ENCODE data around the gene UACA.

The UACA gene, protein sequence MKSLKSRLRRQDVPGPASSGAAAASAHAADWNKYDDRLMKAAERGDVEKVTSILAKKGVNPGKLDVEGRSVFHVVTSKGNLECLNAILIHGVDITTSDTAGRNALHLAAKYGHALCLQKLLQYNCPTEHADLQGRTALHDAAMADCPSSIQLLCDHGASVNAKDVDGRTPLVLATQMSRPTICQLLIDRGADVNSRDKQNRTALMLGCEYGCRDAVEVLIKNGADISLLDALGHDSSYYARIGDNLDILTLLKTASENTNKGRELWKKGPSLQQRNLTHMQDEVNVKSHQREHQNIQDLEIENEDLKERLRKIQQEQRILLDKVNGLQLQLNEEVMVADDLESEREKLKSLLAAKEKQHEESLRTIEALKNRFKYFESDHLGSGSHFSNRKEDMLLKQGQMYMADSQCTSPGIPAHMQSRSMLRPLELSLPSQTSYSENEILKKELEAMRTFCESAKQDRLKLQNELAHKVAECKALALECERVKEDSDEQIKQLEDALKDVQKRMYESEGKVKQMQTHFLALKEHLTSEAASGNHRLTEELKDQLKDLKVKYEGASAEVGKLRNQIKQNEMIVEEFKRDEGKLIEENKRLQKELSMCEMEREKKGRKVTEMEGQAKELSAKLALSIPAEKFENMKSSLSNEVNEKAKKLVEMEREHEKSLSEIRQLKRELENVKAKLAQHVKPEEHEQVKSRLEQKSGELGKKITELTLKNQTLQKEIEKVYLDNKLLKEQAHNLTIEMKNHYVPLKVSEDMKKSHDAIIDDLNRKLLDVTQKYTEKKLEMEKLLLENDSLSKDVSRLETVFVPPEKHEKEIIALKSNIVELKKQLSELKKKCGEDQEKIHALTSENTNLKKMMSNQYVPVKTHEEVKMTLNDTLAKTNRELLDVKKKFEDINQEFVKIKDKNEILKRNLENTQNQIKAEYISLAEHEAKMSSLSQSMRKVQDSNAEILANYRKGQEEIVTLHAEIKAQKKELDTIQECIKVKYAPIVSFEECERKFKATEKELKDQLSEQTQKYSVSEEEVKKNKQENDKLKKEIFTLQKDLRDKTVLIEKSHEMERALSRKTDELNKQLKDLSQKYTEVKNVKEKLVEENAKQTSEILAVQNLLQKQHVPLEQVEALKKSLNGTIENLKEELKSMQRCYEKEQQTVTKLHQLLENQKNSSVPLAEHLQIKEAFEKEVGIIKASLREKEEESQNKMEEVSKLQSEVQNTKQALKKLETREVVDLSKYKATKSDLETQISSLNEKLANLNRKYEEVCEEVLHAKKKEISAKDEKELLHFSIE (N-terminal part only)

DNA sequence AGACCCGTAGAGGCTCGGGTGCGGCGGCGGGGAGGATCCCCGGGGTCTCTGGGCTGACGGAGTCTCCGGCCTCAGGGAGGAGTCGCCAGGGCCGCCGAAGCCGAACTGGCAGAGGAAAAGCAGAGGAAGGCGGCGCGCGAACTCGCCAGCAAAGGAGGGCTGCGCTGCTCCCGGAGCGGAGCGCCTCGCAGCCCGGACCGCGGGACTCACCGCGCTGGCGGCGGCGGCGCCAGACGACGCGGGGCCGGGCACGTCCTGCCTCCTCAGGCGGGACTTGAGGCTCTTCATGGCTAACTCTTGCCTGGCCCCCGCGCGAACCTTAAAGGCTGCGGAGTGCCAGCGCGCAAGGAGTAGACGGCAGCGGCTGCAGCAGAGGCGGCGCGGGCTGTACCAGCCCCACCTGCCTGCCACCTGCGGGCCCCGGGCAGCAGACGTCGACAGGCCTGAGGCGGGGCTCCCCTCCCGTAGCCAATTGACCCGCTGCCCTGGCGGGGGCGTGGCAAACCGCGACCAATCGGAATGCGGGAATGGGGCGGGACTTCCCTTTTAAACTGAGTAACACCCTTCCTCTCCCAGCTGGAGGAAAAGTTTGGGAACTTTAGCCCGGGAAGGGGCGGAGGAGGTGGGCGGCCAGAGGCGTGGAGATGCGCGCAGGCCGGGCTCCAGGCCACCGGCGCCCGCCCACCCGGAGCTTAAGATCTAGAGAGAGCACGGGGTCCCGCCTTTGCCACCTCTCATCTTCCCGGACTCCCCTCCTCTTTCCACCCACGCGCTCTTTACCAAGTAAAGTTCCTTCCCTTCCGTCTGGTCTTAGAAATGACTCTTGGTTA is at the start of gene UACA:
Gene UACA, minus strand, starts transcription at position 439 of the 830 bp plus-strand sequence. Its CDS starts 151 bp downstream, at position 288.
- Histone ChIP-seq H3K9me3 (ENCODE audit: insufficient read depth, low read length) (no peaks in the 10 kb centered on the region), H3K9ac (ENCODE audit: low read length) (no peak within 1 kb of the TSS), H3K4me2 (ENCODE audit: low read length) (no peak within 1 kb of the TSS), H4K20me1 (ENCODE audit: insufficient read depth, low read length) (no peaks in the 10 kb centered on the region), H3K4me1 (ENCODE audit: low read length) (peaks cover 10% of the 10 kb centered on the region), H2AFZ (ENCODE audit: low read depth, low read length) (no peak within 1 kb of the TSS), H3K27ac (ENCODE audit: low read length) (no peak within 1 kb of the TSS), H3K27me3 (ENCODE audit: low read depth, low read length) (peaks cover 16% of the 10 kb centered on the region; the same call in 1 of the 2 replicates), H3K36me3 (replicated peaks; ENCODE audit: low read depth, low read length) (no peaks in the 10 kb centered on the region), H3K79me2 (ENCODE audit: low read length) (no peaks in the 10 kb centered on the region), H3K4me3 (ENCODE audit: low read length) (no peak within 1 kb of the TSS)
- TF ChIP-seq, protein P1, sequence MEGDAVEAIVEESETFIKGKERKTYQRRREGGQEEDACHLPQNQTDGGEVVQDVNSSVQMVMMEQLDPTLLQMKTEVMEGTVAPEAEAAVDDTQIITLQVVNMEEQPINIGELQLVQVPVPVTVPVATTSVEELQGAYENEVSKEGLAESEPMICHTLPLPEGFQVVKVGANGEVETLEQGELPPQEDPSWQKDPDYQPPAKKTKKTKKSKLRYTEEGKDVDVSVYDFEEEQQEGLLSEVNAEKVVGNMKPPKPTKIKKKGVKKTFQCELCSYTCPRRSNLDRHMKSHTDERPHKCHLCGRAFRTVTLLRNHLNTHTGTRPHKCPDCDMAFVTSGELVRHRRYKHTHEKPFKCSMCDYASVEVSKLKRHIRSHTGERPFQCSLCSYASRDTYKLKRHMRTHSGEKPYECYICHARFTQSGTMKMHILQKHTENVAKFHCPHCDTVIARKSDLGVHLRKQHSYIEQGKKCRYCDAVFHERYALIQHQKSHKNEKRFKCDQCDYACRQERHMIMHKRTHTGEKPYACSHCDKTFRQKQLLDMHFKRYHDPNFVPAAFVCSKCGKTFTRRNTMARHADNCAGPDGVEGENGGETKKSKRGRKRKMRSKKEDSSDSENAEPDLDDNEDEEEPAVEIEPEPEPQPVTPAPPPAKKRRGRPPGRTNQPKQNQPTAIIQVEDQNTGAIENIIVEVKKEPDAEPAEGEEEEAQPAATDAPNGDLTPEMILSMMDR (IDR thresholded peaks at IDR 0.05; ENCODE audit: low read depth, low read length): no peak
- TF ChIP-seq EZH2phosphoT487 (IDR thresholded peaks at IDR 0.05; ENCODE audit: low read depth): no peak

DNA sequence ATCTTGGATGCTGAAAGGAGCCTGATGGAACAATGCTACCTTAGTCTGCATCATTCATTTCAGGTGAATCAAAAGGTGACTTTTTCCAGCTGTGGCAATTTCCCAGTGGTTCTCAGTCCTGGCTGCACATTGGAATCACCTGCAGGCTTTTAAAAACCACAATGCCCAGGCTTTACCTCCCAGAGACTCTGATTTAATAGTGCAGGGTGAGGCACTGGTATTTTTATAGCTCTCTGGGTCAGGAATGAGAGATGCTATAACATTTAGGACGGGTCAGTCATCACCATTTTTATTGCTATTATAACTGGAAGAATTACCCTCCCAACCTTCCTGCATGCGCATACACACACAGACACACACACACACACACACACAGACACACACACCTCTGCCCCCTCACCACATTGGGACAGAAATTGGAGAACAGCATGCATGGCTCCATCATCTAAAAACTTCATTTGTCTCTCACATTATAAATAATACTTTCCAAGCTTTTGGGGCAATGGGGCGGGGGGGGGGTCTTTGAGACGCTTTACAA is 49.5 kb upstream of the UACA start:
- no peaks in the 10 kb centered on the region for H4K20me1 ChIP-seq (ENCODE audit: insufficient read depth, low read length)
- no peaks in the 10 kb centered on the region for H3K79me2 ChIP-seq (ENCODE audit: low read length)
- no peak overlapping the region for H3K4me2 ChIP-seq (ENCODE audit: low read length)
- no peak overlapping the region for H3K27ac ChIP-seq (ENCODE audit: low read length)
- H3K9me3 ChIP-seq (ENCODE audit: insufficient read depth, low read length): no peaks in the 10 kb centered on the region
- no peak overlapping the region for H3K4me3 ChIP-seq (ENCODE audit: low read length)
- no peaks in the 10 kb centered on the region for H3K36me3 ChIP-seq (replicated peaks; ENCODE audit: low read depth, low read length)
- H3K4me1 ChIP-seq (ENCODE audit: low read length): no peaks in the 10 kb centered on the region
- H2AFZ ChIP-seq (ENCODE audit: low read depth, low read length): no peak overlapping the region
- TF ChIP-seq, protein P1 (IDR thresholded peaks at IDR 0.05; ENCODE audit: low read depth, low read length): no peak
- no peak for TF ChIP-seq EZH2phosphoT487 (IDR thresholded peaks at IDR 0.05; ENCODE audit: low read depth)
- H3K9ac ChIP-seq (ENCODE audit: low read length): no peak overlapping the region
- H3K27me3 ChIP-seq (ENCODE audit: low read depth, low read length): peaks cover 7% of the 10 kb centered on the region; the same call in 1 of the 2 replicates

DNA sequence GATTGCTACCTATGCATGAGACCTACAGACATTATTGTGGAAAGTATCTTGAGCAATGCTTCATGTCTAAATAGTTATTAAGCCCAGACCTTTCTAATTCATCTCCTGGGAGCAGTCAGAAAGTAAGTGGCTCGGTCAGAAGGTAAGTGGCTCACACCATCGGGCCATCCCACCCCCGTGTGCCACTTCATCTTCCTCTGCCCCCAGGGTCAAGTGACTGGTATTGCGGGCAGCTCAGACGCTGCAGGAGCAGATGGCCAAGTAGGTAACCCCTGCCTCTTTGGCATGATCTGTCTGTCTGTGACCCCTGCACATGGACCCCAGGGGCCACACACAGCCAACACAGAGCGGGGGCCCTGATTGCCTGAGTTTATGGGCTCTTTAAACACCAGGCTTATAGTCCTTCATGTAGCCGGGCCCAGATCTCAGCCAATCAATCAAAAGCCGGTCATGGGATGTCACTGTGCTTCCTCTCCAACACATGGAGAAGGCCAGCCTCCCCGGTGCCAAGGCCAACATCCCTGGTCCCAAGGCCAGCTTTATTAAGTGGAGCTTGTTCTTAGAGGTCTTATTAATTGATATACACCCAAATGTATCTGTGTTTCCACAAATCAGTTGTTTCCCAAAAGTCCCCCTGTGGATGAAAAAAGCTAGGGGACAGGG is 47.7 kb upstream of the UACA start:
- Histone ChIP-seq H3K79me2 (ENCODE audit: low read length) (no peaks in the 10 kb centered on the region), H3K9me3 (ENCODE audit: insufficient read depth, low read length) (no peaks in the 10 kb centered on the region), H3K4me2 (ENCODE audit: low read length) (no peak overlapping the region), H3K4me3 (ENCODE audit: low read length) (no peak overlapping the region), H3K4me1 (ENCODE audit: low read length) (peaks cover 6% of the 10 kb centered on the region; the same call in 1 of the 2 replicates), H4K20me1 (ENCODE audit: insufficient read depth, low read length) (no peaks in the 10 kb centered on the region), H3K27me3 (ENCODE audit: low read depth, low read length) (peaks cover 7% of the 10 kb centered on the region; the same call in 1 of the 2 replicates), H2AFZ (ENCODE audit: low read depth, low read length) (no peak overlapping the region), H3K9ac (ENCODE audit: low read length) (no peak overlapping the region), H3K27ac (ENCODE audit: low read length) (no peak overlapping the region), H3K36me3 (replicated peaks; ENCODE audit: low read depth, low read length) (no peaks in the 10 kb centered on the region)
- no peak for TF ChIP-seq EZH2phosphoT487 (IDR thresholded peaks at IDR 0.05; ENCODE audit: low read depth)
- TF ChIP-seq, protein P1 (IDR thresholded peaks at IDR 0.05; ENCODE audit: low read depth, low read length): no peak

Measured in OCI-LY3 (cell line).